RCC 7860 (cell line): ENCODE results near the gene RNASE8.

Experiments
- DNase-seq: peaks from one replicate; pipeline ENCODE4 v3.0.0-alpha.2; 2015; ENCODE audit warnings: low spot score
- FAIRE-seq: peaks from 2 replicates; lab custom pipeline; 2012; peaks lifted over from hg19 to GRCh38; lab: Jason Lieb, UNC

RNASE8 gene

DNA sequence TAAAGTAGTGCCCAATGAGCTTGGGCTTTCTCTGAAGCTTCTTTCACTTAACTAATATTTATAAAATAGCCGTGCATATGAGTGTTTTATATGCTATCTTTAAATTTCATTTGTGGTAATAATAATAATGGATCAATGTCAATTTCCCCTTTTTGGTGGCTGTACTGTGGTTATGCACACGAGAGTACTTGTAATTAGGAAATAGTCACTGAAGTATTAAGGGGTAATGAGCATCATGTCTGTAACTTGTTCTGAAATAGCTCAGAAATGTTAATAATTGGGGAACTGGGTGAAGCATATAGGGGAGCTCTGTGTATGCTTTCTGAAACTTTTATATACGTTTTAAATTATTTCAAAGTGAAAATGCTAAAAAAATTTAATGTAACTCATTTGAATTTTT lies 7.0 kb upstream of the RNASE8 start:
- no peak for DNase-seq
- no peak for FAIRE-seq

DNA sequence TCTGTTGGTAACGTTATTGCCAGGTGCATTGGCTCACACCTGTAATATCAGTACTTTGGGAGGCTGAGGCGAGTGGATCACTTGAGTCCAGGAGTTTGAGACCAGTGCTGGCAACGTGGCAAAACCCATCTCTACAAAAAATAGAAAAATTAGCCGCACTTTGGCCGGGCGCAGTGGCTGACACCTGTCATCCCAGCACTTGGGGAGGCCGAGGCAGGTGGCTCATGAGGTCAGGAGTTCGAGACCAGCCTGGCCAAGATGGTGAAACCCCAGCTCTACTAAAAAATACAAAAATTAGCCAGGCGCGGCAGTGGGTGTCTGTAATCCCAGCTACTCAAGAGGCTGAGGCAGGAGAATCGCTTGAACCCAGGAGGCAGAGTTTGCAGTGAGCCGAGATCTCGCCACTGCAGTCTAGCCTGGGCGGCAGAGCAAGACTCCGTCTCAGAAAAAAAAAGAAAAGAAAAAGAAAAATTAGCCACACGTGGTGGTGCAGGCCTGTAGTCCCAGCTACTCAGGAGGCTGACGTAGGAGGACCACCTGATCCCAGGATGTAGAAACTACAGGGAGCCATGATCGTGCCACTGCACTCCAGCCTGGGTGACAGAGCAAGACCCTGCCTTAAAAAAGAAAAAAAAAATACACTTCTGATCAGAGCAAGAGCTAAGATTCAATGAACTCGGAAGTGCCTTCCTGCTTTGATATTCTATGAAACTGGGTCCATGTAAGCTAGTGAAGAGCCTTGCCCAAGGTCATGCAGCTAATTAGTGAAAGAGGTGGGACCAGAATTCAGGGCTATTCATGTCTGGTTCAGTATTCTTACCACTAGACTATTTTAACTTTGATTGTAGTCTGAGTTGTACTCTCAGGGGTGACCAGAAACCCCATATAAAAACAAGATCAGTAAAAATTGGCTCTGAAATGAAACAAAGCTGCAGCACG lies 4.2 kb upstream of the RNASE8 start:
- no peak for DNase-seq
- no peak for FAIRE-seq

DNA sequence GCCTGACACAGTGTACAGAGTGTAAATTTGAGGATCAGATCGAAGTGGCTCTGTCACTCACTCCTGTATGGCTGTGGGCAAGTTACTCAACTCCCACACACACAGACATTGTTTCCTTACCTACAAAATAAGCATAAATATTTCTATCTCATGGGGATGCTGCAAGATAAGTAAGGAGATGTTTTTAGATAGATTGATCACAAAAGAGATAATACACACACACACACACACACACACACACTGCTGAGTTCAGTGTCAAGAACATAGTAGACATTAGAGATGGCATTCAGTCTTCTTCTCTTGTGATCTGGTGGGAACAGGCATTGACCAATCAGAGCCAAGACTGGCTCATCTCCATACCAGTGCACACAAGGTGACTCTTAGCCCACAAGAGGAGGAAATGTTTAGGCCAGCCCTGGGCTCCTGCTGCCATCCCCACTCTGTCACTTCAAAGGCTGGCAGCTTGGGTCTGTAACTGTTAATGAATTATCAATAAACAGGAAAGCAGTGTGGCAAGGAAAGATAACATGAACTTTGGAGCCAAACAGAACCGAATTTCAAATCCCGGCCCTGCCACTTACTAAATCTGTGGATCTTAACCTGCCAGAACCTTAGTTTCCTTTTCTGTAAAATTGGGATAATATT lies 3.4 kb upstream of the RNASE8 start:
- DNase-seq: peak; percentile 8
- FAIRE-seq: no peak

GRCh38 chr14:21054768-21055145 lies 2.9 kb upstream of the RNASE8 start:
- FAIRE-seq (no peak), DNase-seq (no peak)

DNA sequence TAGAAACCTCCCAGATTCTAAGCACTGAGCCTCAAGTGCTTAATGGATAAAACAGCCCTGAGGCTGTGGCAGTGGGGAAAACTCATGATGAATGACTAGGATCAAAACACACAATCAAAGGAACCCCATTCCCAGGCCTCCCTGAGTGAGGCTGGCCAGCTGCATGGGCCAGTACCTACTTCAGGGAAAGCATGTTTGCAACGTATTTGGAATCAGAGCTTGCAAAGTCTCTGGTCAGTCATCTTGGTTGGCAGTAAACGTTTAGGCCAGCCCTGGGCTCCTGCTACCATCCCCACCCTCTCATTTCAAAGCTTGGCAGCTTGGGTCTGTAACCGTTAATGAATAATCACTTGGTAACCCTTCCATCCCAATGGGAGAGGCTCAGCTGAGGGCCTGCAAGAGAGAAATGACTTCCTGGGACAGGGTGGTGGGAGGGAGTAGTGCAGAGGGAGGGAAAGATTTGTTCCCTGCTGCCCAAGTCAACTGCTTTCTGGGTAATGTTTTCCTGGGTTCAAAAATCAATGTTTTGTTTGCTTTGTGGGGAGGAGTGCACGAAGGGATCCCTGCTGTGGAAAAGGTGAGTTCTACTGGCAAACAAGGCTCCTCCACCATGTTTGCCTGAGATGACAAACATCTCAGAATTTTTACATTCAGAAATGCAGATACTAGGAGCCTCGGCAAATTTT lies 2.0 kb upstream of the RNASE8 start:
- DNase-seq: no peak
- peak; percentile 57 for FAIRE-seq

DNA sequence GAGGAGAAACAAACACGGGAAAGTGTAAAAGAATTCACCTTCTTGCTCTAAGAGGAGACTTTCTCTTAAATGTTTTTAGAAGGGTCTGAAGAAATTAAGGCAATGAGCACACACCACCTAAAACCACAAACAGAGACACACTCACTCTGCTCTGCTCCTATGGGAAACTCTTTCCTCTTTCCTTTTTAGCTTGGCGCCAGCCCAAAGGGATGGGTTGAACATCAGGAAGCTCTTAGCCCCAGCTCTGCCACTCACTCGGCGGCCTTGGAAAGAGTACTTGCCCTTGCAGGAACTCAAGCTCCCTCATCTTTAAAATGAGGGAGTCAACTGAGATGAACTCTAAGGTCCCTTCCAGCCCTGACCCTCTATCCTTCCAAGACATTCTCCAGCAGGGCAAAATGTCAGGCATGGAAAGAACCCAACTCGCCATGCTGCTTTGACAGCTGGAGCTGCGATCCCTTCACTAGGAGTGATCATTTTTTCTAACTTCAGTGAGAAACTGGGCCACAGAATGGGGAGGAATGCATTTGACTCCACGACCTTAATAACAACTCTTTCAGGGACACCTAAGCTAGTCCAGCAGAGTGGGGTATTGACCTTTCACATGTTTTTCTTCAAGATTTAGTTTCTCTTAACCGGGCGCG lies 980 bp upstream of the RNASE8 start:
- no peak for DNase-seq
- no peak for FAIRE-seq

DNA sequence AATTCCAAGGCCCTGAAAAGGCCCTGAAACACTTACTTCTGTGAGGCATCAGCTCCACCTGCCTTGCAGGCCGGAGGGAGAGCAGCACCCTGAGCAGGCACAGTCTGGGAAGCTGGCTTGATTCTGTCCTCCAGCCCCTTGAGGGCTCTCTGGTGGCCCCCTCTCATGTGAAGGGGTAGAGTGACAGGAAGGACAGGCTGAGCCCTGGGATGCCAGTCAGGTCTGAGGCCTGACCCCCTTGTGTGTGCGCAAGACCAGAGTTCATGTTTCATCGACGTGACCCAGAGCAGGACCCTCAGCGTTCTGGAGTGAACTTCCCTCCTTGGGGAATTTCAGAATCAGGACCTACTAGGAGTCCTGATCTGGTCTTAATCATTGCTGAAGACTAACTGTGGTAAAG lies 1.3 kb downstream of the RNASE8 start:
- DNase-seq (no peak), FAIRE-seq (no peak)

DNA sequence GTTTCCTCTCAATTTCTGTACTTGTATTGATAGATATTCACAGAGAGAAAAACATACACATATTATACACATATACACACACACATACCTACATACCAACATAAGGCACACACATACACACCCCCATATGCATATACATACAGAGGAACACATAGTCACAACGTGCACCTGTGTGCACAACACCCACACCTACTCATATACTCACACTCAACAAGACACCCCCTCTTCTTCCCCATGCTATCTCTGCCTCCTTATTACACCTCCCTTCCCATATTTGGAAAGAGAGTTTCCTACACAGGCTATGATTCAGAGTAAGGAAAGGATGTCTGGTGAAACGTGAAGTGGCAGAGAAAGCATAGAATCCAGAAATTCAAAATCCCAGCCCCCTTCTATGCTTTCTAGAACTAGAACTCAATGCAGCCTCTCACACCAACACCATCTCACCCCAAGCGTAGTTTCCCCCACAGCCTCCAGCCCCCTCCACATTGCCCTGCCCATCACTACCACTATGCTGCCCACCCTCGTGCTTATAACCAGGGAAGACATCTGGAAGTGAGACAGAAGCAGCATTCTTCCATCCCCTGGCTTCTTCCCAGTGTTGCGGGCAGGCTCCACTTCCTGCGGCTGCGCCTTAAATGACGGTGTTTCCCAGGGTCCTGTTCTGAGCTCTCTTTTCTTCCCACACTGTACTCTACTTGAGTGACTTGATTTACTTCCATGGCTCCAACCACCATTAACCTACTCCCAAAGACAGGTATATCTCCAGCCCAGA lies 2.4 kb downstream of the RNASE8 start:
- FAIRE-seq (no peak), DNase-seq (no peak)

GRCh38 chr14:21060614-21061346 lies 3.2 kb downstream of the RNASE8 start:
- DNase-seq (no peak), FAIRE-seq (no peak)

- no peak for FAIRE-seq
- DNase-seq: no peak
Measured at GRCh38 chr14:21061347-21061668, 3.7 kb downstream of the RNASE8 start.

GRCh38 chr14:21063479-21063878 lies 5.9 kb downstream of the RNASE8 start:
- DNase-seq (peak; percentile 68), FAIRE-seq (peak; percentile 75)

DNA sequence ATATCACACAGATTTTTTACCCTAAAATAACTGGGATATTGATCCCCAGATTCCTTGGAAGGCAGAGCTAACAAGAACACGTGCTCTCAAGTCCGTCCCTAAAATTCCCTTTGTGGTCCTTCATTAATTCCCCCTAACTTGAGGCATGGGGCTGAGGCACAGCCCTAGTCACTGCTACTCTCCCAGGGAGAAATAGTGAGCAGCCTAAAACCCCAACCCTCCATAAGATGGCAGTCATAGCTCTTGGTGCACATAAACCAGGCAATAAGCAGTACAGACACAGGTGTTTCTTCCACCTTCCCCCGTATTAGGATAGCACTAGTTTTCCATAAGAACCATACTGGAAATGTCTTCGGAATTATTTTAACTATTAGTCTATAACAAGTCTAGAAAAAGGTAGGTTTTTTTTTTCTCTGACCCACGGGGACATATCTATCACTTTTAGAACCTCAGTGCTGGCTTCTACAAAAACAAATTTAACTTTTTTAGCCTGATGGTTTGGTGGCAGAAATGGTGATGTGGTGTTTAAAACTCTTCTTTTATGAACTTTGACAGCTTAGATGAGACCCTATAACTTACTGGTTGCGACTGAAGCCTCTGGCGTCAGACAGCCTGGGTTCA lies 9.4 kb downstream of the RNASE8 start:
- no peak for DNase-seq

GRCh38 chr14:21068521-21069387 lies 11.1 kb downstream of the RNASE8 start:
- FAIRE-seq (no peak), DNase-seq (no peak)

More for the DNA sequence above, 9.4 kb downstream of the RNASE8 start:
- no peak for FAIRE-seq

DNA sequence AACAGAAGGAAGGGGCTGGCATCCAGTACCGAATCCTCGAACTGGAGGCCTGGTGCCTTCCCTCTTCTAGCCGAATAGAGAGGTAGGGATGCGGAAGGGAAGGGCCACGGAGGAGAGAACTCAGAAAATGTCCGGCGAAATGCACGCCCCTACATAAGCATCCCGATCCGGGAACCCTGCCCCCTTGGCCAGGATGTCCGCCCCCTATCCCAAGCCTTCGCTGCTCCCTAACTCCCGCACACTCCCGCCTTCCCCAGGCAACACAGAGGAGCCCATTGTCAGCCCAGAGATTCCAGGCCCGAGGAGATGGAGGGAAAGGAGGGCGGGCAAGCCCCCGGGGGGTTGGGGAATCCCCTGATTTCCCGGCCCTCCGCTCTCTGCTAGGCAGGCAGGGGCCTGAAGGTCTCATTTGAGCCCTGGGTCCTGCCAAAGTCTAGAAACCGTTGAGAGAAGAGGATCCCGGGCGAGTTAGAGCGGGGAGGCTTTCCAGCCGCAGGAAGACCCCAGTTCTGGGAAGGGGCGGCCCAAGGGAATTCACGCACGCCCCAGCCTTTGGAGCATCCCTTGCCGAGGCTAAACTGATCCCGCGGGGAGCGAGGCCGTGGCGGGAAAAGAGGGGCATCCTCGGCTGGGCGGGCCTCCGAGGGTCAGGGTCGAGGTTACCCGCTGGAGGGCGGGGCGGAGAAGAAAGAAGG lies 11.9 kb downstream of the RNASE8 start:
- no peak for DNase-seq
- FAIRE-seq: no peak

DNA sequence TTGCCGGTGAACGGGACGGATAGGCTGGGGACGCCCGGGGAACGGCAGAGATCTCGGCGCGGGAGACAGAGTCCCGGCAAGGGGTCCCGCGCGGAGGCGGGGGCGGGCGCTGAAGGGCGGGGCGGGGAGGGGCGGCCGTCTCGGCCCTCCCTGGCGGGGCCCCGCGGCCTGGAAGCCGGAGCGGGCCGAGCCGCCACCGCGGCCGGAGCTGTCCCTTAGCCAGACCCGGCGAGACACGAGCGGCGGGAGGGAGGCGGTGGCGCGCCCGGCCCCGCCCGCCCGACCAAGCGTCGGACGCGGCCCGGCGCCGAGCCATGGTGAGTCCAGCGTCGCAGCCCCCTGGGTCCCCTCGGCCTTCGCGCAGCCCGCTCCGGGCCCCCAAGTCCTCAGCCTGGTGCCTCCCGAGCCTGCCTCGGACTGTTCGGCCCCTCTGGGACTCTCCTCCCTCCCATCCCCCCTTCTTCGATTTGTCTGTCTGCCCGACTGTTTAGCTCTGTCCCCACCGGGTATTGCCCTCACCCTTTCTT lies 12.5 kb downstream of the RNASE8 start, which contains the start of gene ARHGEF40:
TSS of gene ARHGEF40 (plus strand) at position 222 of the 527 bp plus-strand sequence. CDS start at position 315, 93 bp downstream.
- DNase-seq: no peak
- FAIRE-seq: no peak

DNA sequence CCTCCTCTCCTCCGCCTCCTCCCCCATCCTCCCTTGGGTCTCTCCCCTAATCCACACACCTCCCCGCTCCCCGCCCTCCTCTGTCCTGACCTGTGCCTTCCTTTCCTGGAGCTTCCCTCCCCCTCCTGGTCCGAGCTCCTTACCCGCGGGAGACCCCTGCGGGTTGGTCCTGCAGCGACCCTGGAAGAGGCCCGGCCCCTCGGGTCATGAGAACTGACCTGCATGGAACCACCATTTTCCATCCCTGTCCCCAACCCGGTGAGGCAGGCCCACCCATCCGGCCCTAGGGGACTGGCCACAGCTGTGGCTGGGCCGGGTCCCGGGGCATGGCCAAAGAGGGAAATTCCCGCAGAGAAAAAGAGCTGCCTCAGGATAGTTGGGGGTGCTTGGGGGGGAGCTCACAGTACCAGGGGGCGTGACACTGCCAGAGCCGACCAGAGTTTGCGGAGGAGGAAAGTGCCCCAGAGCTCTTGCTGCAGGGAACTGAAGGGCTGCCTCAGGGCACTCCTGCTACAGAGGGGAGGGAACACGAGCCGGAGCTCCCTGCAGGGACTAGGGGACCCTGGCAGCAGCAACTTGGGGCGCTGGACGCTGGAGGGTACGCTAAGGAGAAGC lies 13.1 kb downstream of the RNASE8 start:
- peak; percentile 41 for DNase-seq
- no peak for FAIRE-seq
